IMR-90 (cell line): Measurements from ENCODE around the gene ZCCHC24. TPM values are rescaled to one million over a fixed set of nuclear protein-coding genes. Genes with fewer than 3 reads are reported as not detected.

Source experiments
- ATAC-seq: fragments of 200-7000 bp; cut with Tn5 transposase; 2 replicates; pipeline ENCODE4 v1.9.1; 2020; ENCODE audit warnings: low read depth, mild to moderate bottlenecking, moderate library complexity
- BruUV-seq: library from RNA; stranded (reverse); fragments of 400-500 nt; replicated peaks from 2 replicates; lab custom pipeline; 2021; lab: Mats Ljungman, UMichigan
- CTCF ChIA-PET: fragments of 300-600 bp; formaldehyde crosslinking; extraction: SDS; loops from one replicate; lab custom pipeline; 2021; ENCODE audit warnings: antibody characterized with exemption; lab: Yijun Ruan, JAX
- POLR2A ChIA-PET: fragments of 300-600 bp; sonication (Branson Sonifier 250); formaldehyde crosslinking; loops from one replicate; lab custom pipeline; 2022; ENCODE audit warnings: antibody characterized with exemption; ENCODE audit not compliant: unreplicated experiment; lab: Charles Lee
- DNase-seq: peaks from one replicate; pipeline ENCODE4 v3.0.0; 2013
- H2AFZ ChIP-seq: replicated peaks from 2 replicates; pipeline ENCODE3; 2013; ENCODE audit warnings: low read length, mild to moderate bottlenecking; ENCODE audit not compliant: poor library complexity
- H2AK5ac ChIP-seq: 2 replicates; pipeline ENCODE4 v1.6.1; 2013; ENCODE audit warnings: low read depth, low read length, inconsistent platforms
- H2AK9ac ChIP-seq: replicated peaks from 2 replicates; pipeline ENCODE3; 2013; ENCODE audit warnings: mild to moderate bottlenecking, low read depth, low read length, moderate library complexity; ENCODE audit not compliant: poor library complexity
- H2BK120ac ChIP-seq: 2 replicates; pipeline ENCODE4 v1.6.1; 2013; ENCODE audit warnings: low read depth, low read length, inconsistent platforms
- H2BK15ac ChIP-seq: 3 replicates; pipeline ENCODE4 v1.6.1; 2013; ENCODE audit warnings: low read depth, low read length, inconsistent platforms
- H2BK20ac ChIP-seq: 2 replicates; pipeline ENCODE4 v1.6.1; 2013; ENCODE audit warnings: low read depth, mild to moderate bottlenecking, inconsistent platforms, low read length, moderate library complexity
- H2BK5ac ChIP-seq: 2 replicates; pipeline ENCODE4 v1.6.1; 2013; ENCODE audit warnings: mild to moderate bottlenecking, low read depth, low read length, inconsistent platforms; ENCODE audit not compliant: poor library complexity, severe bottlenecking
- H3K14ac ChIP-seq: replicated peaks from 2 replicates; pipeline ENCODE4 v1.6.1; 2013; ENCODE audit warnings: low read depth, low read length, inconsistent platforms
- H3K18ac ChIP-seq: 2 replicates; pipeline ENCODE4 v1.6.1; 2013; ENCODE audit warnings: low read depth, low read length, control low read depth
- H3K23ac ChIP-seq: 2 replicates; pipeline ENCODE4 v1.6.1; 2013; ENCODE audit warnings: low read depth, low read length, inconsistent platforms
- H3K27ac ChIP-seq: 2 replicates; pipeline ENCODE4 v1.5.1; 2013; ENCODE audit warnings: mild to moderate bottlenecking, control low read depth, low read length; ENCODE audit not compliant: insufficient read depth
- H3K27me3 ChIP-seq: 2 replicates; pipeline ENCODE4 v1.6.1; 2013; ENCODE audit warnings: low read length; ENCODE audit not compliant: control insufficient read depth, insufficient read depth
- H3K36me3 ChIP-seq: 2 replicates; pipeline ENCODE4 v1.6.1; 2013; ENCODE audit warnings: low read length, mixed read lengths; ENCODE audit not compliant: control insufficient read depth, insufficient read depth
- H3K4ac ChIP-seq: 2 replicates; pipeline ENCODE4 v1.6.1; 2013; ENCODE audit warnings: low read depth, low read length, inconsistent platforms
- H3K4me1 ChIP-seq: 2 replicates; pipeline ENCODE4 v1.6.1; 2013; ENCODE audit warnings: low read length, mixed read lengths; ENCODE audit not compliant: control insufficient read depth, insufficient read depth
- H3K4me2 ChIP-seq: 2 replicates; pipeline ENCODE4 v1.6.1; 2013; ENCODE audit warnings: low read depth, mild to moderate bottlenecking, control low read depth, low read length, moderate library complexity
- H3K4me3 ChIP-seq: 2 replicates; pipeline ENCODE4 v1.5.1; 2013; ENCODE audit warnings: low read depth, mild to moderate bottlenecking, control low read depth, low read length, moderate library complexity; ENCODE audit not compliant: insufficient read depth
- H3K56ac ChIP-seq: 2 replicates; pipeline ENCODE4 v1.6.1; 2013; ENCODE audit warnings: low read length, inconsistent platforms; ENCODE audit not compliant: insufficient read depth; ENCODE audit errors: extremely low read depth
- H3K79me1 ChIP-seq, 2 experiments: 2 replicates each; pipeline ENCODE4 v1.6.1; 2013; ENCODE audit warnings: low read length in 2 of 2, inconsistent platforms in 1 of 2, low read depth in 1 of 2
- H3K9ac ChIP-seq: 2 replicates; pipeline ENCODE4 v1.6.1; 2013; ENCODE audit warnings: low read depth, low read length, control low read depth
- H3K9me1 ChIP-seq: 2 replicates; pipeline ENCODE4 v1.6.1; 2013; ENCODE audit warnings: low read length, inconsistent platforms; ENCODE audit not compliant: insufficient read depth
- H3K9me3 ChIP-seq: 2 replicates; pipeline ENCODE4 v1.6.1; 2013; ENCODE audit warnings: low read length; ENCODE audit not compliant: control insufficient read depth, insufficient read depth
- H4K20me1 ChIP-seq: 2 replicates; pipeline ENCODE4 v1.6.1; 2013; ENCODE audit warnings: low read length, inconsistent platforms; ENCODE audit not compliant: insufficient read depth
- H4K5ac ChIP-seq: 2 replicates; pipeline ENCODE4 v1.6.1; 2013; ENCODE audit warnings: mild to moderate bottlenecking, low read depth, low read length, control low read depth
- H4K8ac ChIP-seq, 2 experiments: 2 replicates each; pipeline ENCODE4 v1.6.1; 2013; ENCODE audit warnings: low read depth in 2 of 2, low read length in 2 of 2, control low read depth in 1 of 2, inconsistent platforms in 1 of 2
- H4K91ac ChIP-seq: 2 replicates; pipeline ENCODE4 v1.6.1; 2013; ENCODE audit warnings: low read depth, low read length, inconsistent platforms; ENCODE audit not compliant: insufficient read depth
- MAZ ChIP-seq: IDR thresholded peaks from 2 replicates; pipeline ENCODE4 v1.6.1; 2012; ENCODE audit warnings: low read depth, mild to moderate bottlenecking, low read length, improper control_type of control experiment, moderate library complexity, borderline replicate concordance
- WGBS, 2 experiments: methylation state at CpG; one replicate each; pipeline versions ENCODE4 v1.1.5 to v1.1.7; 2013; ENCODE audit warnings: missing lambda C conversion rate in 2 of 2; ENCODE audit not compliant: insufficient read length in 1 of 2; ENCODE audit errors: extremely low coverage in 2 of 2; 5-methylcytosine and 5-hydroxymethylcytosine counted together
- dilution Hi-C: fragments of 300-500 bp; cut with HindIII; formaldehyde crosslinking; loops from one replicate; pipeline ENCODE4 v1.14.3; 2018; ENCODE audit warnings: low sequenced_read_pairs; ENCODE audit not compliant: unreplicated experiment
- in situ Hi-C: fragments of 300-500 bp; cut with MboI; formaldehyde crosslinking; loops from 3 replicates; pipeline ENCODE4 v1.14.3; 2019; ENCODE audit warnings: low sequenced_read_pairs, inconsistent platforms, mixed read lengths
- intact Hi-C: fragments of 100-400 bp; cut with micrococcal nuclease; formaldehyde crosslinking; loops from 2 replicates; pipeline ENCODE4 v1.10.0; 2022
- polyA plus RNA-seq, 3 experiments: library from polyadenylated mRNA; depleted of rRNA; stranded (reverse); fragments of >200 nt; gene quantifications; 2 replicates each; pipeline ENCODE4 v1.2.3, GENCODE V29; 2012; ENCODE audit warnings: low replicate concordance in 1 of 3
- total RNA-seq: library from RNA; depleted of rRNA; stranded (reverse); fragments of >200 nt; gene quantifications from 2 replicates; pipeline ENCODE4 v1.2.3, GENCODE V29; 2012

Gene ZCCHC24
- total and polyA plus RNA-seq, 2 of the 4 experiments (the other 2 are of a cell fraction), result 15.1 to 25.9 TPM

GRCh38 chr10:79385392-79385795 lies 60.0 kb downstream of the ZCCHC24 start:
- Histone ChIP-seq H3K4me3 (no peak overlapping the region), H2BK20ac (no peak overlapping the region), H3K9me3 (no peaks in the 10 kb centered on the region), H2BK5ac (no peak overlapping the region), H3K9me1 (0 out of 2 replicates have a peak, but pooled peaks cover 2% of the 10 kb centered on the region), H3K4ac (no peak overlapping the region), H3K36me3 (peaks cover 51% of the 10 kb centered on the region), H4K91ac (no peak overlapping the region), H3K18ac (no peak overlapping the region), H3K4me2 (no peak overlapping the region), H2BK120ac (no peak overlapping the region), H3K79me1 (peaks cover 13 to 19% of the 10 kb centered on the region in 2 experiments), H3K9ac (no peak overlapping the region), H2AK5ac (no peak overlapping the region), H3K27ac (no peak overlapping the region), H2AK9ac (no peak overlapping the region), H3K56ac (no peak overlapping the region), H3K4me1 (peaks cover 20% of the 10 kb centered on the region), H4K20me1 (no peaks in the 10 kb centered on the region), H4K8ac (no peak overlapping the region), H2AFZ (no peak overlapping the region), H2BK15ac (no peak overlapping the region), H3K23ac (no peak overlapping the region), H3K14ac (no peak overlapping the region), H3K27me3 (no peaks in the 10 kb centered on the region), H4K5ac (no peak overlapping the region)
- TF ChIP-seq MAZ, result no peak
- ATAC-seq, result no peak
- in situ Hi-C loops (loop anchor here (25.0 kb wide), 1 partner anchor 102 kb away; no protein-coding TSS in a partner anchor), dilution Hi-C loops (no loop called here), intact Hi-C loops (no loop called here)
- 92% methylated on average over 2 of the region's 9 CpGs; no CpG with 5 or more reads in 1 of the 2 experiments for WGBS, 2 experiments
- CTCF ChIA-PET, result no interaction called here
- BruUV-seq, result no TSS peak
- no peak for DNase-seq
- POLR2A ChIA-PET, result no interaction called here
